GM12878 (cell line): ENCODE data around the gene CENPH. TPM values are rescaled to one million over a fixed set of nuclear protein-coding genes. Genes with fewer than 3 reads are reported as not detected.
A peak's percentile ranks its signal among the peaks of the same experiment; 100 is the strongest.

ENCODE experiments used
- ASH2L ChIP-seq: fragments of 300-600, 200-600 bp; sonication (generic); IDR thresholded peaks from 2 replicates; pipeline ENCODE4 v1.6.1; 2017; ENCODE audit warnings: low read depth, mild to moderate bottlenecking, borderline replicate concordance
- BMI1 ChIP-seq: fragments of 450-650 bp; IDR thresholded peaks from 2 replicates; pipeline ENCODE4 v1.6.1; 2016; ENCODE audit warnings: mild to moderate bottlenecking, moderate library complexity, borderline replicate concordance
- CREB1 ChIP-seq: IDR thresholded peaks from 2 replicates; pipeline ENCODE4 v1.6.1; 2012; ENCODE audit warnings: low read depth, mild to moderate bottlenecking, inconsistent platforms
- DPF2 ChIP-seq: fragments of 450-650 bp; IDR thresholded peaks from 2 replicates; pipeline ENCODE4 v1.6.1; 2017; ENCODE audit warnings: mild to moderate bottlenecking
- ESRRA ChIP-seq: IDR thresholded peaks from 2 replicates; pipeline ENCODE4 v1.6.1; 2012; ENCODE audit warnings: mild to moderate bottlenecking, low read length, improper control_type of control experiment
- FOXK2 ChIP-seq: fragments of 450-650 bp; IDR thresholded peaks from 2 replicates; pipeline ENCODE4 v1.6.1; 2017; ENCODE audit warnings: mild to moderate bottlenecking, moderate library complexity
- IKZF2 ChIP-seq, 2 experiments: fragments of 450-650 bp; IDR thresholded peaks; 2 replicates each; pipeline ENCODE4 v1.6.1; 2017; ENCODE audit warnings: mild to moderate bottlenecking in 2 of 2, moderate library complexity in 2 of 2
- KAT2A ChIP-seq: conservative IDR thresholded peaks from 2 replicates; pipeline ENCODE4 v1.6.1; 2011; ENCODE audit warnings: low read depth, low read length; ENCODE audit not compliant: control insufficient read depth
- PAX8 ChIP-seq: fragments of 450-650 bp; IDR thresholded peaks from 2 replicates; pipeline ENCODE4 v1.6.1; 2017; ENCODE audit warnings: mild to moderate bottlenecking, moderate library complexity
- RBBP5 ChIP-seq: fragments of 200-600 bp; sonication (generic); conservative IDR thresholded peaks from 2 replicates; pipeline ENCODE4 v1.6.1; 2016
- SP1 ChIP-seq: IDR thresholded peaks from one replicate; pipeline ENCODE4 v1.6.1; 2011; ENCODE audit warnings: low read depth, low read length
- SPI1 ChIP-seq: IDR thresholded peaks from 2 replicates; pipeline ENCODE4 v1.6.1; 2011; ENCODE audit warnings: low read depth, mild to moderate bottlenecking, low read length, moderate library complexity, borderline replicate concordance; ENCODE audit not compliant: insufficient read depth
- SREBF1 ChIP-seq: IDR thresholded peaks from 2 replicates; pipeline ENCODE4 v1.6.1; 2012; ENCODE audit warnings: mild to moderate bottlenecking, low read length
- SREBF2 ChIP-seq: IDR thresholded peaks from 2 replicates; pipeline ENCODE4 v1.6.1; 2012; ENCODE audit warnings: mild to moderate bottlenecking, low read length
- STAT1 ChIP-seq: fragments of 450-650 bp; conservative IDR thresholded peaks from 2 replicates; pipeline ENCODE4 v1.6.1; 2014; ENCODE audit warnings: antibody characterized with exemption, mild to moderate bottlenecking
- SUPT20H ChIP-seq: IDR thresholded peaks from 2 replicates; pipeline ENCODE4 v1.6.1; 2011; ENCODE audit warnings: low read depth, mild to moderate bottlenecking, low read length, moderate library complexity, borderline replicate concordance; ENCODE audit not compliant: control insufficient read depth
- SUZ12 ChIP-seq: fragments of 200-600 bp; sonication (generic); IDR thresholded peaks from one replicate; pipeline ENCODE4 v1.6.1; 2018; ENCODE audit warnings: antibody characterized with exemption, mild to moderate bottlenecking; ENCODE audit not compliant: unreplicated experiment
- TCF7 ChIP-seq: IDR thresholded peaks from 2 replicates; pipeline ENCODE4 v1.6.1; 2014; ENCODE audit warnings: antibody characterized with exemption, borderline replicate concordance
- WRNIP1 ChIP-seq: IDR thresholded peaks from 2 replicates; pipeline ENCODE4 v1.6.1; 2011; ENCODE audit warnings: low read depth, low read length, improper control_type of control experiment, borderline replicate concordance
- YBX1 ChIP-seq: fragments of 450-650 bp; IDR thresholded peaks from 2 replicates; pipeline ENCODE4 v1.6.1; 2016; ENCODE audit warnings: antibody characterized with exemption
- polyA plus RNA-seq, 11 experiments: library from polyadenylated mRNA; depleted of rRNA in 4 of 11; unstranded in 6 of 11; stranded (reverse) in 5 of 11; fragments of >200 nt; fragmentation: Nextera tagmentation in 4 of 11; fragmentation: Illumina TruSeq in 1 of 11; extraction: Ambion mirVana in 4 of 11; extraction: Trizol in 1 of 11; gene quantifications; 1 replicate in 1 of 11; 2 replicates in 10 of 11; pipeline versions ENCODE4 v1.2.1 to v1.2.3, GENCODE V29; 2011 to 2016; ENCODE audit warnings: inconsistent platforms in 2 of 11, missing spikeins in 2 of 11, low read depth in 1 of 11
- total RNA-seq, 4 experiments: library from RNA; depleted of rRNA in 3 of 4; stranded (reverse); fragments of >200 nt in 3 of 4; fragmentation: Illumina TruSeq in 1 of 4; extraction: Trizol in 1 of 4; gene quantifications; 2 replicates each; pipeline versions ENCODE4 v1.2.1 to v1.2.3, GENCODE V29; 2013 to 2021
- TF ChIP-seq, protein P1 (sequence below): IDR thresholded peaks from 2 replicates; pipeline ENCODE4 v1.6.1; 2011; ENCODE audit warnings: mild to moderate bottlenecking, low read depth, low read length, moderate library complexity; ENCODE audit not compliant: insufficient replicate concordance
- TF ChIP-seq, protein P2 (sequence below): fragments of 450-650 bp; IDR thresholded peaks from 2 replicates; pipeline ENCODE4 v1.6.1; 2017; ENCODE audit warnings: mild to moderate bottlenecking
- TF ChIP-seq, protein P3 (sequence below): fragments of 450-650 bp; IDR thresholded peaks from 2 replicates; pipeline ENCODE4 v1.6.1; 2017; ENCODE audit warnings: antibody characterized with exemption, mild to moderate bottlenecking, moderate library complexity
- TF ChIP-seq, protein P4 (sequence below): fragments of 450-650 bp; IDR thresholded peaks from 2 replicates; pipeline ENCODE4 v1.6.1; 2016; ENCODE audit warnings: mild to moderate bottlenecking

CENPH gene
- total and polyA plus RNA-seq, 10 of the 15 experiments (the other 5 are each of a cell fraction or from before 2014, with no cell fraction given): 7.3 to 65.6 (median 45.9) TPM

DNA sequence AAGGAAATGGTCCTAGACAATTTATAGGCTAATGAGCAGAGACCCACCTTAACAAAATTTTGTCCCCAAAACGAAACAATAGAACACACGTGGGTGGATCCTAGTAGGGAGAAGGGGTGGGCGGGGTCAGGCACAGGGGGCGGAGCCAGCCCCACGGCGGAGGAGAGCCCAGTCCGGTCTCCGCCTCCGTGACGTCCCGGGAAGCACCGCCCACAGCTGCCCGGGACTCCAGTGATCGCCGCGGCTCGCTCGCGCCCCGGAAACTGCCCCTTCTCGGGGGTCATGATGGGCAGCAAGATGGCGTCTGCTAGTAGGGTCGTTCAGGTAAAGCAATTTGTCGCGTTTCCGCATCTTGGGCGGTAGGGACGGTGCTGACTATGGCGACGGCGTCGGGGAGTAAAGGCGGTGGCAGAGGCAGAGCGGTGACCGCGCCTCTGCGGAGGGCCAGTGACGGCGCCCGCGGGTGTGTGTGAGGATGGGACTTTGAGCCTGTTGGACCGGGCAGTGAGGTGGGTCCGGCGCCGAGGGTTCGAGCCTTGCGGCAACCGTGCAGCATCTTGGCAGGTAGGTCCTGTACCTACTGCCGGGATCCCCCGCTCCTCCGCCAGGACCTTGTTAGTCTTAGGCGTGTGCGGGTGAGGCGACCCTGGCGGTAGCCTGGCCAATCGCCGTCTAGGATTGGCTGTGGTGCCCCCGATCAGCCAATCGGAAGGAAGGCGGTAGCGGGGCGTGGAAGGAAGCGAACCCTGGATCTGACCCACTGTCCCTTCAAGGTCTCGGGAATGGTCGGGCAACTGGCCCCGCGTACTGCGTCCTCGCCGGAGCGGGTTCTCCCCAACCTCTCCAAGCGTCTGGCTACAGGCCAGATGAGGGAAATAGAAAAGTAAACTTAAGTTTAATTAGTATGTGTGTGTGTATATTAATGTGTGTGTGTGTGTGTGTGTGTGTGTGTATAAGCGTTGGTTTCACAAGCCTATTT lies 28.5 kb downstream of the CENPH start (continued):
- TF ChIP-seq, protein P1, sequence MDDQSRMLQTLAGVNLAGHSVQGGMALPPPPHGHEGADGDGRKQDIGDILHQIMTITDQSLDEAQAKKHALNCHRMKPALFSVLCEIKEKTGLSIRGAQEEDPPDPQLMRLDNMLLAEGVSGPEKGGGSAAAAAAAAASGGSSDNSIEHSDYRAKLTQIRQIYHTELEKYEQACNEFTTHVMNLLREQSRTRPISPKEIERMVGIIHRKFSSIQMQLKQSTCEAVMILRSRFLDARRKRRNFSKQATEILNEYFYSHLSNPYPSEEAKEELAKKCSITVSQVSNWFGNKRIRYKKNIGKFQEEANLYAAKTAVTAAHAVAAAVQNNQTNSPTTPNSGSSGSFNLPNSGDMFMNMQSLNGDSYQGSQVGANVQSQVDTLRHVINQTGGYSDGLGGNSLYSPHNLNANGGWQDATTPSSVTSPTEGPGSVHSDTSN: peak; percentile 40
- TF ChIP-seq SREBF1 (no peak; the same call in 1 of the 2 replicates), SUPT20H (no peak), YBX1 (no peak), SUZ12 (no peak), ASH2L (peak; percentile 88; the same call in 1 of the 2 replicates), SREBF2 (no peak), DPF2 (peak; percentile 66), CREB1 (peak; percentile 75), PAX8 (no peak), WRNIP1 (no peak), STAT1 (peak; percentile 85), FOXK2 (no peak), KAT2A (no peak), SP1 (peak; percentile 74), TCF7 (no peak), SPI1 (no peak), BMI1 (no peak), ESRRA (no peak; the same call in 1 of the 2 replicates), RBBP5 (no peak), IKZF2 (IDR thresholded peaks at IDR 0.05) (peak in 1 of 2 experiments; percentile 57; a peak in 2 of 4 replicates)
- TF ChIP-seq, protein P2, sequence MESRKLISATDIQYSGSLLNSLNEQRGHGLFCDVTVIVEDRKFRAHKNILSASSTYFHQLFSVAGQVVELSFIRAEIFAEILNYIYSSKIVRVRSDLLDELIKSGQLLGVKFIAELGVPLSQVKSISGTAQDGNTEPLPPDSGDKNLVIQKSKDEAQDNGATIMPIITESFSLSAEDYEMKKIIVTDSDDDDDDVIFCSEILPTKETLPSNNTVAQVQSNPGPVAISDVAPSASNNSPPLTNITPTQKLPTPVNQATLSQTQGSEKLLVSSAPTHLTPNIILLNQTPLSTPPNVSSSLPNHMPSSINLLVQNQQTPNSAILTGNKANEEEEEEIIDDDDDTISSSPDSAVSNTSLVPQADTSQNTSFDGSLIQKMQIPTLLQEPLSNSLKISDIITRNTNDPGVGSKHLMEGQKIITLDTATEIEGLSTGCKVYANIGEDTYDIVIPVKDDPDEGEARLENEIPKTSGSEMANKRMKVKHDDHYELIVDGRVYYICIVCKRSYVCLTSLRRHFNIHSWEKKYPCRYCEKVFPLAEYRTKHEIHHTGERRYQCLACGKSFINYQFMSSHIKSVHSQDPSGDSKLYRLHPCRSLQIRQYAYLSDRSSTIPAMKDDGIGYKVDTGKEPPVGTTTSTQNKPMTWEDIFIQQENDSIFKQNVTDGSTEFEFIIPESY: no peak
- TF ChIP-seq, protein P3, sequence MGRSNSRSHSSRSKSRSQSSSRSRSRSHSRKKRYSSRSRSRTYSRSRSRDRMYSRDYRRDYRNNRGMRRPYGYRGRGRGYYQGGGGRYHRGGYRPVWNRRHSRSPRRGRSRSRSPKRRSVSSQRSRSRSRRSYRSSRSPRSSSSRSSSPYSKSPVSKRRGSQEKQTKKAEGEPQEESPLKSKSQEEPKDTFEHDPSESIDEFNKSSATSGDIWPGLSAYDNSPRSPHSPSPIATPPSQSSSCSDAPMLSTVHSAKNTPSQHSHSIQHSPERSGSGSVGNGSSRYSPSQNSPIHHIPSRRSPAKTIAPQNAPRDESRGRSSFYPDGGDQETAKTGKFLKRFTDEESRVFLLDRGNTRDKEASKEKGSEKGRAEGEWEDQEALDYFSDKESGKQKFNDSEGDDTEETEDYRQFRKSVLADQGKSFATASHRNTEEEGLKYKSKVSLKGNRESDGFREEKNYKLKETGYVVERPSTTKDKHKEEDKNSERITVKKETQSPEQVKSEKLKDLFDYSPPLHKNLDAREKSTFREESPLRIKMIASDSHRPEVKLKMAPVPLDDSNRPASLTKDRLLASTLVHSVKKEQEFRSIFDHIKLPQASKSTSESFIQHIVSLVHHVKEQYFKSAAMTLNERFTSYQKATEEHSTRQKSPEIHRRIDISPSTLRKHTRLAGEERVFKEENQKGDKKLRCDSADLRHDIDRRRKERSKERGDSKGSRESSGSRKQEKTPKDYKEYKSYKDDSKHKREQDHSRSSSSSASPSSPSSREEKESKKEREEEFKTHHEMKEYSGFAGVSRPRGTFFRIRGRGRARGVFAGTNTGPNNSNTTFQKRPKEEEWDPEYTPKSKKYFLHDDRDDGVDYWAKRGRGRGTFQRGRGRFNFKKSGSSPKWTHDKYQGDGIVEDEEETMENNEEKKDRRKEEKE: no peak
- TF ChIP-seq, protein P4, sequence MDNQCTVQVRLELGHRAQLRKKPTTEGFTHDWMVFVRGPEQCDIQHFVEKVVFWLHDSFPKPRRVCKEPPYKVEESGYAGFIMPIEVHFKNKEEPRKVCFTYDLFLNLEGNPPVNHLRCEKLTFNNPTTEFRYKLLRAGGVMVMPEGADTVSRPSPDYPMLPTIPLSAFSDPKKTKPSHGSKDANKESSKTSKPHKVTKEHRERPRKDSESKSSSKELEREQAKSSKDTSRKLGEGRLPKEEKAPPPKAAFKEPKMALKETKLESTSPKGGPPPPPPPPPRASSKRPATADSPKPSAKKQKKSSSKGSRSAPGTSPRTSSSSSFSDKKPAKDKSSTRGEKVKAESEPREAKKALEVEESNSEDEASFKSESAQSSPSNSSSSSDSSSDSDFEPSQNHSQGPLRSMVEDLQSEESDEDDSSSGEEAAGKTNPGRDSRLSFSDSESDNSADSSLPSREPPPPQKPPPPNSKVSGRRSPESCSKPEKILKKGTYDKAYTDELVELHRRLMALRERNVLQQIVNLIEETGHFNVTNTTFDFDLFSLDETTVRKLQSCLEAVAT: peak; percentile 67
